Measurements from ENCODE around the gene SFMBT2. TPM values are rescaled to one million over a fixed set of nuclear protein-coding genes. Genes with fewer than 3 reads are reported as not detected.

The SFMBT2 gene
- total and polyA plus RNA-seq, 2 of the 4 experiments (the other 2 are of a cell fraction), result 0.70 to 1.3 TPM

DNA sequence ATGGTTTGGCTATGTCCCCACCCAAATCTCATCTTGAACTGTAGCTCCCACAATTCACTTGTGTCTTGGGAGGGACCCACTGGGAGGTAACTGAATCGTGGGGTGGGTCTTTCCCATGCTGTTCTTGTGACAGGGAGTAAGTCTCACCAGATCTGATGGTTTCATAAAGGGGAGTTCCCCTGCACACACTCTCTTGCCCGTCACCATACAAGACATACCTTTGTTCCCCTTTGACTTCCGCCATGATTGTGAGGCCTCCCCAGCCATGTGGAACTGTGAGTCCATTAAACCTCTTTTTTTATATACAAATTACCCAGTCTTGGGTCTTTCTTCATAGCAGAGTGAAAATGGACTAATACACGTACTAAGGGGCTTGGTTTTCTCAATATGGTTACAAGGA is 106.7 kb downstream of the SFMBT2 start:
- WGBS, 2 experiments (ENCODE audit: extremely low coverage in 2 of 2, insufficient read length in 1 of 2), result no CpG with 5 or more reads among the region's 4 CpGs
- intact Hi-C loops (cut with micrococcal nuclease) (no loop called here), dilution Hi-C loops (cut with HindIII; ENCODE audit: low sequenced_read_pairs, unreplicated experiment) (no loop called here), in situ Hi-C loops (cut with MboI; ENCODE audit: low sequenced_read_pairs) (no loop called here)
- no peak overlapping the region for H3K4me2 ChIP-seq (ENCODE audit: low read depth, low read length)
- no peak overlapping the region for H3K4ac ChIP-seq (ENCODE audit: low read depth, low read length)
- H3K23ac ChIP-seq (ENCODE audit: low read depth, low read length), result no peak overlapping the region
- no peak overlapping the region for H3K18ac ChIP-seq (ENCODE audit: low read depth, low read length)
- peaks cover 2% of the 10 kb centered on the region; the same call in 1 of the 2 replicates for H3K9me3 ChIP-seq (ENCODE audit: control insufficient read depth, insufficient read depth, low read length)
- BruUV-seq (replicated peaks), result no TSS peak
- H3K27ac ChIP-seq (ENCODE audit: insufficient read depth, low read length), result no peak overlapping the region
- H3K4me1 ChIP-seq (ENCODE audit: control insufficient read depth, insufficient read depth, low read length), result peaks cover 3% of the 10 kb centered on the region; the same call in 1 of the 2 replicates
- no peak overlapping the region for H2AK9ac ChIP-seq (replicated peaks; ENCODE audit: low read depth, low read length, poor library complexity)
- H3K56ac ChIP-seq (ENCODE audit: extremely low read depth, insufficient read depth, low read length), result no peak overlapping the region
- no peaks in the 10 kb centered on the region for H3K79me1 ChIP-seq (ENCODE audit: low read depth in 1 of 2, low read length in 2 of 2)
- ChIA-PET POLR2A (ENCODE audit: unreplicated experiment) (no interaction called here), CTCF (no interaction called here)
- H2BK5ac ChIP-seq (ENCODE audit: low read depth, low read length, poor library complexity, severe bottlenecking), result no peak overlapping the region
- 0 out of 2 replicates have a peak, but pooled peaks cover 3% of the 10 kb centered on the region for H3K9me1 ChIP-seq (ENCODE audit: insufficient read depth, low read length)
- H3K14ac ChIP-seq (replicated peaks; ENCODE audit: low read depth, low read length), result no peak overlapping the region
- H3K4me3 ChIP-seq (ENCODE audit: insufficient read depth, low read depth, low read length), result no peak overlapping the region
- H4K5ac ChIP-seq (ENCODE audit: low read depth, low read length), result no peak overlapping the region
- no peak for TF ChIP-seq CEBPB (IDR thresholded peaks at IDR 0.05; ENCODE audit: low read depth, low read length)
- H4K91ac ChIP-seq (ENCODE audit: insufficient read depth, low read depth, low read length), result no peak overlapping the region
- H4K8ac ChIP-seq (ENCODE audit: low read depth in 2 of 2, low read length in 2 of 2), result no peak overlapping the region
- no peaks in the 10 kb centered on the region for H3K36me3 ChIP-seq (ENCODE audit: control insufficient read depth, insufficient read depth, low read length)
- no peaks in the 10 kb centered on the region for H3K27me3 ChIP-seq (ENCODE audit: control insufficient read depth, insufficient read depth, low read length)
- no peak overlapping the region for H3K9ac ChIP-seq (ENCODE audit: low read depth, low read length)
- H4K20me1 ChIP-seq (ENCODE audit: insufficient read depth, low read length), result no peaks in the 10 kb centered on the region
- H2BK15ac ChIP-seq (ENCODE audit: low read depth, low read length), result no peak overlapping the region
- DNase-seq, result no peak
- ATAC-seq (ENCODE audit: low read depth), result no peak
- H2BK20ac ChIP-seq (ENCODE audit: low read depth, low read length), result no peak overlapping the region
- H2AFZ ChIP-seq (replicated peaks; ENCODE audit: low read length, poor library complexity), result no peak overlapping the region
- H2BK120ac ChIP-seq (ENCODE audit: low read depth, low read length), result no peak overlapping the region
- no peak overlapping the region for H2AK5ac ChIP-seq (ENCODE audit: low read depth, low read length)

Data from IMR-90 (cell line).